CD4-positive, alpha-beta T cell (primary cell): ENCODE data around the gene PKNOX1. TPM values are rescaled to one million over a fixed set of nuclear protein-coding genes. Genes with fewer than 3 reads are reported as not detected.

Experiments used
- ATAC-seq: fragments of 200-7000 bp; cut with Tn5 transposase; one replicate; pipeline ENCODE4 v1.10.0; 2022; ENCODE audit warnings: mild to moderate bottlenecking; ENCODE audit not compliant: poor library complexity
- CTCF ChIA-PET: fragments of 350-600 bp; sonication (Branson Sonifier 250); formaldehyde crosslinking; loops from one replicate; lab custom pipeline; 2021; ENCODE audit warnings: antibody characterized with exemption, inconsistent platforms; lab: Charles Lee
- POLR2A ChIA-PET: fragments of 350-600 bp; sonication (Branson Sonifier 250); formaldehyde crosslinking; loops from one replicate; lab custom pipeline; 2021; ENCODE audit warnings: antibody characterized with exemption, inconsistent platforms; lab: Charles Lee
- DNase-seq, 14 experiments: peaks; one replicate each; pipeline ENCODE4 v3.0.0-alpha.2; 2013 to 2020; ENCODE audit warnings: mixed read lengths in 2 of 14
- H3K27ac ChIP-seq, 2 donors: one replicate each; pipeline versions ENCODE4 v1.5.1 to v1.7.0; 2013; ENCODE audit warnings: low read length in 2 of 2, low read depth in 1 of 2, mild to moderate bottlenecking in 1 of 2
- H3K27me3 ChIP-seq, 2 experiments: 1 replicate in 1 of 2; 2 replicates in 1 of 2; pipeline versions ENCODE4 v1.6.1 to v1.7.0; 2013; ENCODE audit warnings: low read length in 2 of 2, control low read depth in 1 of 2, mild to moderate bottlenecking in 1 of 2, moderate library complexity in 1 of 2; ENCODE audit not compliant: insufficient read depth in 2 of 2, control insufficient read depth in 1 of 2
- H3K36me3 ChIP-seq: one replicate; pipeline ENCODE4 v1.6.1; 2013; ENCODE audit warnings: low read length, control low read depth; ENCODE audit not compliant: insufficient read depth
- H3K4me1 ChIP-seq: one replicate; pipeline ENCODE4 v1.6.1; 2013; ENCODE audit warnings: low read length, control low read depth; ENCODE audit not compliant: insufficient read depth
- H3K4me3 ChIP-seq: one replicate; pipeline ENCODE4 v1.5.1; 2013; ENCODE audit warnings: mild to moderate bottlenecking, low read length, moderate library complexity
- H3K9me3 ChIP-seq, 2 experiments: 1 replicate in 1 of 2; 2 replicates in 1 of 2; pipeline versions ENCODE4 v1.6.1 to v1.7.0; 2013; ENCODE audit warnings: low read length in 2 of 2, mild to moderate bottlenecking in 2 of 2, control low read depth in 1 of 2, moderate library complexity in 1 of 2; ENCODE audit not compliant: control insufficient read depth in 1 of 2, insufficient read depth in 1 of 2
- H3K27ac Mint-ChIP-seq: one replicate; pipeline ENCODE4 v1.8.0; 2020; ENCODE audit warnings: mixed read lengths
- H3K27me3 Mint-ChIP-seq: one replicate; pipeline ENCODE4 v1.8.0; 2021; ENCODE audit warnings: mixed read lengths
- H3K36me3 Mint-ChIP-seq: one replicate; pipeline ENCODE4 v1.8.0; 2021; ENCODE audit warnings: low read depth, mixed read lengths
- H3K4me1 Mint-ChIP-seq: one replicate; pipeline ENCODE4 v1.8.0; 2021; ENCODE audit warnings: low read depth, mixed read lengths
- H3K4me3 Mint-ChIP-seq: one replicate; pipeline ENCODE4 v1.8.0; 2020; ENCODE audit warnings: mild to moderate bottlenecking, mixed read lengths
- H3K9me3 Mint-ChIP-seq: one replicate; pipeline ENCODE4 v1.8.0; 2020; ENCODE audit warnings: mixed read lengths
- CTCF ChIP-seq: fragments of 200-600 bp; IDR thresholded peaks from one replicate; pipeline ENCODE4 v1.8.0; 2022; ENCODE audit warnings: antibody characterized with exemption, mild to moderate bottlenecking
- intact Hi-C, 2 experiments: fragments of 100-400 bp; cut with DNase I in 1 of 2; cut with micrococcal nuclease in 1 of 2; formaldehyde crosslinking; loops; one replicate each; pipeline versions ENCODE4 v1.15.1 to v1.9.0; 2023 to 2025; cut with DNase I, micrococcal nuclease
- total RNA-seq, 174 experiments: library from RNA in 2 of 174; stranded (reverse) in 2 of 174; gene quantifications; one replicate each; pipeline ENCODE4 v1.2.3 and lab custom pipeline; 2021 to 2026

PKNOX1 gene
- total RNA-seq, 2 experiments from 2014 or later: 10.3 TPM

GRCh38 chr21:42981862-42982261 lies 7.5 kb downstream of the PKNOX1 start:
- no peak overlapping the region for H3K4me3 Mint-ChIP-seq
- peaks cover 11% of the 10 kb centered on the region for H3K36me3 Mint-ChIP-seq
- DNase-seq (no peak), ATAC-seq (no peak)
- H3K36me3 ChIP-seq: peaks cover 3% of the 10 kb centered on the region
- peaks cover 32% of the 10 kb centered on the region for H3K4me1 Mint-ChIP-seq
- no peak overlapping the region for H3K27ac Mint-ChIP-seq
- intact Hi-C loops: no loop called here
- POLR2A ChIA-PET: interaction anchor here (1.2 kb wide), 1 partner anchor 9 kb away, joined by 3 read pairs; no protein-coding TSS in a partner anchor
- H3K27me3 Mint-ChIP-seq: no peaks in the 10 kb centered on the region
- no peaks in the 10 kb centered on the region for H3K9me3 Mint-ChIP-seq
- H3K27me3 ChIP-seq: no peaks in the 10 kb centered on the region
- H3K9me3 ChIP-seq: no peaks in the 10 kb centered on the region
- peaks cover 5% of the 10 kb centered on the region for H3K4me1 ChIP-seq
- CTCF ChIA-PET: no interaction called here
- H3K4me3 ChIP-seq: no peak overlapping the region
- H3K27ac ChIP-seq: no peak overlapping the region
- TF ChIP-seq CTCF: no peak

- no peaks in the 10 kb centered on the region for H3K27me3 Mint-ChIP-seq
- ATAC-seq: peak; percentile 52
- no peak for TF ChIP-seq CTCF
- H3K4me1 Mint-ChIP-seq: peaks cover 22% of the 10 kb centered on the region
- no peak overlapping the region for H3K4me3 ChIP-seq
- DNase-seq: no peak
- intact Hi-C loops: no loop called here
- H3K36me3 Mint-ChIP-seq: peaks cover 5% of the 10 kb centered on the region
- peaks cover 5% of the 10 kb centered on the region for H3K4me1 ChIP-seq
- no peaks in the 10 kb centered on the region for H3K27me3 ChIP-seq
- H3K36me3 ChIP-seq: peaks cover 3% of the 10 kb centered on the region
- H3K27ac Mint-ChIP-seq: peak overlapping the region; percentile 19
- no peaks in the 10 kb centered on the region for H3K9me3 ChIP-seq
- no peaks in the 10 kb centered on the region for H3K9me3 Mint-ChIP-seq
- ChIA-PET POLR2A (interaction anchor here (1.0 kb wide), 1 partner anchor 9 kb away, joined by 3 read pairs; no protein-coding TSS in a partner anchor), CTCF (no interaction called here)
- H3K4me3 Mint-ChIP-seq: no peak overlapping the region
- no peak overlapping the region for H3K27ac ChIP-seq
Observed at GRCh38 chr21:42983103-42983502, 8.7 kb downstream of the PKNOX1 start.

GRCh38 chr21:42983869-42984268 lies 9.5 kb downstream of the PKNOX1 start:
- intact Hi-C loops: no loop called here
- H3K36me3 ChIP-seq: peaks cover 3% of the 10 kb centered on the region
- no peak for DNase-seq
- no peaks in the 10 kb centered on the region for H3K27me3 Mint-ChIP-seq
- ATAC-seq: no peak
- no peak overlapping the region for H3K27ac ChIP-seq
- H3K4me1 ChIP-seq: peaks cover 5% of the 10 kb centered on the region
- CTCF ChIA-PET: no interaction called here
- H3K27me3 ChIP-seq: no peaks in the 10 kb centered on the region
- H3K9me3 ChIP-seq: no peaks in the 10 kb centered on the region
- POLR2A ChIA-PET: interaction anchor here (1.0 kb wide), 1 partner anchor 10 kb away, joined by 3 read pairs; no protein-coding TSS in a partner anchor
- TF ChIP-seq CTCF: no peak
- H3K36me3 Mint-ChIP-seq: peaks cover 4% of the 10 kb centered on the region
- no peak overlapping the region for H3K27ac Mint-ChIP-seq
- H3K4me1 Mint-ChIP-seq: peaks cover 22% of the 10 kb centered on the region
- no peaks in the 10 kb centered on the region for H3K9me3 Mint-ChIP-seq
- no peak overlapping the region for H3K4me3 Mint-ChIP-seq
- H3K4me3 ChIP-seq: no peak overlapping the region
